K562 (cell line): ENCODE measurements around the gene RNF145. TPM values are rescaled to one million over a fixed set of nuclear protein-coding genes. Genes with fewer than 3 reads are reported as not detected.
A peak's percentile ranks its signal among the peaks of the same experiment; 100 is the strongest.
"Not testable (repeated sequence)": the region's sequence is repeated elsewhere in the genome, so short reads cannot be mapped to it uniquely, and the experiment has no call there.

Source experiments
- ATAC-seq: fragments of 200-7000 bp; cut with Tn5 transposase; 3 replicates; pipeline ENCODE4 v1.9.1; 2020; ENCODE audit warnings: moderate library complexity
- BruUV-seq: library from RNA; stranded (reverse); fragments of 400-500 nt; replicated peaks from 2 replicates; lab custom pipeline; 2021; lab: Mats Ljungman, UMichigan
- CTCF ChIA-PET: fragments of 300-600 bp; formaldehyde crosslinking; extraction: SDS; loops from one replicate; lab custom pipeline; 2021; ENCODE audit warnings: low intra/inter-chr PET ratio; lab: Yijun Ruan, JAX
- POLR2A ChIA-PET: fragments of 300-600, 350-650 bp; sonication (Branson Sonifier 250); formaldehyde crosslinking; extraction: SDS; loops from one replicate; lab custom pipeline; 2021; ENCODE audit warnings: antibody characterized with exemption, inconsistent platforms; lab: Yijun Ruan, JAX
- DNase-seq, 4 experiments: peaks; one replicate each; pipeline versions ENCODE4 v3.0.0 to v3.0.0-alpha.2; 2011 to 2018; ENCODE audit warnings: low spot score in 3 of 4, mixed read lengths in 3 of 4; ENCODE audit errors: extremely low read depth in 1 of 4
- FAIRE-seq: peaks from 2 replicates; lab custom pipeline; 2011; peaks lifted over from hg19 to GRCh38; lab: Jason Lieb, UNC
- H2AFZ ChIP-seq: 2 replicates; pipeline ENCODE4 v1.6.0; 2011; ENCODE audit warnings: low read depth, low read length, control low read depth, inconsistent platforms
- H3K27ac ChIP-seq: fragments of 200-600 bp; 3 replicates; pipeline ENCODE4 v1.8.0; 2011; ENCODE audit warnings: low read depth, mild to moderate bottlenecking, control low read depth, inconsistent platforms, low read length, moderate library complexity, mixed read lengths; ENCODE audit errors: extremely low read depth
- H3K27me3 ChIP-seq, 2 experiments: fragments of 300-600 bp in 1 of 2; 2 replicates in 1 of 2; 3 replicates in 1 of 2; pipeline versions ENCODE4 v1.6.0 to v1.8.0; 2011; ENCODE audit warnings: inconsistent platforms in 2 of 2, low read length in 2 of 2, mild to moderate bottlenecking in 1 of 2, mixed read lengths in 1 of 2, moderate library complexity in 1 of 2; ENCODE audit not compliant: control insufficient read depth in 2 of 2, insufficient read depth in 2 of 2
- H3K36me3 ChIP-seq: fragments of 300-600 bp; 3 replicates; pipeline ENCODE4 v1.8.0; 2011; ENCODE audit warnings: mild to moderate bottlenecking, low read length, inconsistent platforms; ENCODE audit not compliant: control insufficient read depth, insufficient read depth
- H3K4me1 ChIP-seq, 2 experiments: fragments of 200-600 bp in 1 of 2; replicated peaks in 1 of 2; 2 replicates in 1 of 2; 3 replicates in 1 of 2; pipeline versions ENCODE4 v1.5.1 to v1.8.0; 2011; ENCODE audit warnings: inconsistent platforms in 2 of 2, low read length in 2 of 2, mild to moderate bottlenecking in 1 of 2, mixed read lengths in 1 of 2, moderate library complexity in 1 of 2; ENCODE audit not compliant: control insufficient read depth in 2 of 2, insufficient read depth in 2 of 2
- H3K4me2 ChIP-seq: 2 replicates; pipeline ENCODE4 v1.6.1; 2011; ENCODE audit warnings: low read length, control low read depth, inconsistent platforms, mixed read lengths; ENCODE audit not compliant: insufficient read depth
- H3K4me3 ChIP-seq: fragments of 200-600 bp; sonication (generic), shearing (Covaris generic); 2 replicates; pipeline ENCODE4 v1.5.1; 2016; ENCODE audit warnings: control low read depth, inconsistent platforms
- H3K79me2 ChIP-seq: fragments of 200-600 bp; 3 replicates; pipeline ENCODE4 v1.8.0; 2011; ENCODE audit warnings: low read length, inconsistent platforms; ENCODE audit not compliant: control insufficient read depth, insufficient read depth
- H3K9ac ChIP-seq, 2 experiments: 2 replicates each; pipeline versions ENCODE4 v1.6.0 to v1.6.1; 2011; ENCODE audit warnings: low read depth in 2 of 2, low read length in 2 of 2, control low read depth in 1 of 2, inconsistent platforms in 1 of 2, mild to moderate bottlenecking in 1 of 2, mixed read lengths in 1 of 2; ENCODE audit not compliant: insufficient read depth in 1 of 2
- H3K9me1 ChIP-seq: one replicate; pipeline ENCODE4 v1.6.0; 2011; ENCODE audit warnings: inconsistent platforms, mild to moderate bottlenecking, low read length, moderate library complexity; ENCODE audit not compliant: control insufficient read depth, insufficient read depth
- H3K9me3 ChIP-seq: replicated peaks from 2 replicates; pipeline ENCODE4 v1.5.1; 2011; ENCODE audit warnings: low read depth, low read length, inconsistent platforms; ENCODE audit not compliant: control insufficient read depth, insufficient read depth
- H4K20me1 ChIP-seq: replicated peaks from 2 replicates; pipeline ENCODE4 v1.6.1; 2011; ENCODE audit warnings: low read length, inconsistent platforms, mixed read lengths; ENCODE audit not compliant: control insufficient read depth, insufficient read depth
- BCOR ChIP-seq: fragments of 450-650 bp; IDR thresholded peaks from 2 replicates; pipeline ENCODE4 v1.6.1; 2016
- HDAC6 ChIP-seq: IDR thresholded peaks from 2 replicates; pipeline ENCODE4 v1.6.1; 2012; ENCODE audit warnings: low read depth, mild to moderate bottlenecking, control low read depth, inconsistent platforms, low read length, moderate library complexity
- HNRNPL ChIP-seq: fragments of 200-400 bp; formaldehyde crosslinking; IDR thresholded peaks from 2 replicates; pipeline ENCODE4 v1.6.1; 2017; ENCODE audit warnings: low read depth, mild to moderate bottlenecking, low read length
- MEF2D ChIP-seq: conservative IDR thresholded peaks from 2 replicates; pipeline ENCODE4 v1.6.1; 2016; ENCODE audit warnings: low read depth, missing genetic modification characterization, missing compliant biosample characterization
- NKRF ChIP-seq: fragments of 450-650 bp; IDR thresholded peaks from 2 replicates; pipeline ENCODE4 v1.6.1; 2016; ENCODE audit warnings: borderline replicate concordance
- SP2 ChIP-seq: IDR thresholded peaks from 2 replicates; pipeline ENCODE4 v1.6.1; 2011; ENCODE audit warnings: mild to moderate bottlenecking, low read depth, low read length, moderate library complexity; ENCODE audit not compliant: poor library complexity, severe bottlenecking; ENCODE audit errors: extremely low read depth
- ZBTB43 ChIP-seq: sonication (generic); formaldehyde crosslinking; IDR thresholded peaks from 2 replicates; pipeline ENCODE4 v1.8.0; 2023; ENCODE audit warnings: mild to moderate bottlenecking, missing genetic modification reagents
- ZNF146 ChIP-seq: IDR thresholded peaks from one replicate; pipeline ENCODE4 v1.6.1; 2018; ENCODE audit warnings: missing compliant biosample characterization; ENCODE audit not compliant: unreplicated experiment
- WGBS: fragments of 100-300 bp; shearing (Covaris generic); methylation state at CpG from one replicate; pipeline ENCODE4 v1.1.6; 2016; ENCODE audit warnings: low coverage, mixed read lengths; ENCODE audit not compliant: insufficient coverage; ENCODE audit errors: missing lambda C conversion rate; 5-methylcytosine and 5-hydroxymethylcytosine counted together
- in situ Hi-C: fragments of 300-500 bp; cut with MboI; formaldehyde crosslinking; loops from 4 replicates; pipeline ENCODE4 v1.15.0; 2018; ENCODE audit warnings: inconsistent platforms, mixed read lengths
- intact Hi-C: fragments of 100-400 bp; cut with micrococcal nuclease; formaldehyde crosslinking; loops from 2 replicates; pipeline ENCODE4 v1.14.2; 2022
- polyA plus RNA-seq, 8 experiments: library from polyadenylated mRNA; depleted of rRNA in 4 of 8; stranded (reverse) in 5 of 8; unstranded in 3 of 8; fragments of >200 nt; fragmentation: Nextera tagmentation in 2 of 8; fragmentation: Illumina TruSeq in 1 of 8; extraction: Ambion mirVana in 2 of 8; extraction: Trizol in 1 of 8; gene quantifications; 2 replicates each; pipeline versions ENCODE4 v1.2.1 to v1.2.3, GENCODE V29; 2011 to 2014; ENCODE audit warnings: inconsistent platforms in 1 of 8, missing spikeins in 1 of 8
- total RNA-seq, 7 experiments: library from RNA; depleted of rRNA in 6 of 7; stranded (reverse); fragments of >200 nt in 6 of 7; fragmentation: Illumina TruSeq in 2 of 7; extraction: Trizol in 2 of 7; gene quantifications; 2 replicates each; pipeline versions ENCODE4 v1.2.1 to v1.2.3, GENCODE V29; 2011 to 2021; ENCODE audit warnings: low replicate concordance in 1 of 7
- TF ChIP-seq, protein P1 (sequence below): fragments of 450-650 bp; formaldehyde crosslinking; IDR thresholded peaks from 2 replicates; pipeline ENCODE4 v1.4.0; 2022; ENCODE audit warnings: missing genetic modification characterization
- TF ChIP-seq, protein P2 (sequence below): sonication (generic); formaldehyde crosslinking; IDR thresholded peaks from 2 replicates; pipeline ENCODE4 v1.8.0; 2022; ENCODE audit warnings: mild to moderate bottlenecking, missing genetic modification reagents

RNF145 gene
- total and polyA plus RNA-seq, 9 of the 15 experiments (the other 6 are each of a cell fraction or from before 2014, with no cell fraction given), result 13.6 to 40.7 (median 25.4) TPM

- H3K27ac ChIP-seq, H3K4me2 ChIP-seq, ATAC-seq, H2AFZ ChIP-seq, H3K27me3 ChIP-seq, CTCF ChIA-PET, DNase-seq, H3K79me2 ChIP-seq, BruUV-seq, in situ Hi-C loops, H3K4me3 ChIP-seq, H3K9ac ChIP-seq, intact Hi-C loops, H3K36me3 ChIP-seq, H4K20me1 ChIP-seq, H3K9me3 ChIP-seq, FAIRE-seq, H3K9me1 ChIP-seq, H3K4me1 ChIP-seq, POLR2A ChIA-PET: not testable (repeated sequence)
- 0% methylated on average over 1 of the region's 1 CpG for WGBS
- TF ChIP-seq BCOR (peak; percentile 28; the same call in 1 of the 2 replicates), ZNF146 (CRISPR knock-in tag) (peak; percentile 39)
Measured at GRCh38 chr5:159145160-159145559, 64.2 kb downstream of the RNF145 start.

DNA sequence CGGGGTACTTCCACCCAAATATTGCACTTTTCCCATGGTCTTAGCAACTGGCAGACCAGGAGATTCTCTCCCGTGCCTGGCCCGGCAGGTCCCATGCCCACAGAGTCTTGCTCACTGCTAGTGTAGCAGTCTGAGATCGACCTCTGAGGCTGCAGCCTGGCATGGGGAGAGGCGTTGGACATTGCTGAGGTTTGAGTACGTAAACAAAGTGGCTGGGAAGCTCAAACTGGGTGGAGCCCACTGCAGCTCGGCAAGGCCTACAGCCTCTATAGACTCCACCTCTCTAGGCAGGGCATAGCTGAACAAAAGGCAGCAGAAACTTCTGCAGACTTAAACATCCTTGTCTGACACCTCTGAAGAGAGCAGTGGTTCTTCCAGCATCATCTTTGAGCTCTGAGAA lies 69.6 kb downstream of the RNF145 start:
- Histone ChIP-seq H3K27me3 (peaks cover 0 to 24% of the 10 kb centered on the region in 2 experiments; a peak in 4 of 5 replicates), H3K79me2 (no peaks in the 10 kb centered on the region), H3K4me1 (no peaks in the 10 kb centered on the region; a peak in 1 of 5 replicates), H3K4me3 (no peak overlapping the region), H2AFZ (no peak overlapping the region), H3K4me2 (no peak overlapping the region), H3K9me3 (no peaks in the 10 kb centered on the region), H3K36me3 (no peaks in the 10 kb centered on the region), H4K20me1 (no peaks in the 10 kb centered on the region), H3K27ac (no peak overlapping the region), H3K9me1 (no peaks in the 10 kb centered on the region), H3K9ac (no peak overlapping the region; a peak in 1 of 4 replicates)
- in situ Hi-C loops, result loop anchor here (10.0 kb wide), 1 partner anchor 965 kb away; no protein-coding TSS in a partner anchor
- DNase-seq, result no peak
- FAIRE-seq, result no peak
- ChIA-PET POLR2A (no interaction called here), CTCF (no interaction called here)
- intact Hi-C loops, result no loop called here
- no peak for ATAC-seq
- no TSS peak for BruUV-seq
- WGBS, result 20% methylated on average over 7 of the region's 7 CpGs
- TF ChIP-seq MEF2D (tag), result no peak
- TF ChIP-seq ZBTB43 (CRISPR knock-in tag), result no peak
- TF ChIP-seq, protein P1, sequence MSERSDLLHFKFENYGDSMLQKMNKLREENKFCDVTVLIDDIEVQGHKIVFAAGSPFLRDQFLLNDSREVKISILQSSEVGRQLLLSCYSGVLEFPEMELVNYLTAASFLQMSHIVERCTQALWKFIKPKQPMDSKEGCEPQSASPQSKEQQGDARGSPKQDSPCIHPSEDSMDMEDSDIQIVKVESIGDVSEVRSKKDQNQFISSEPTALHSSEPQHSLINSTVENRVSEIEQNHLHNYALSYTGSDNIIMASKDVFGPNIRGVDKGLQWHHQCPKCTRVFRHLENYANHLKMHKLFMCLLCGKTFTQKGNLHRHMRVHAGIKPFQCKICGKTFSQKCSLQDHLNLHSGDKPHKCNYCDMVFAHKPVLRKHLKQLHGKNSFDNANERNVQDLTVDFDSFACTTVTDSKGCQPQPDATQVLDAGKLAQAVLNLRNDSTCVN (CRISPR knock-in tag), result no peak
- no peak for TF ChIP-seq HNRNPL
- no peak for TF ChIP-seq SP2
- TF ChIP-seq, protein P2, sequence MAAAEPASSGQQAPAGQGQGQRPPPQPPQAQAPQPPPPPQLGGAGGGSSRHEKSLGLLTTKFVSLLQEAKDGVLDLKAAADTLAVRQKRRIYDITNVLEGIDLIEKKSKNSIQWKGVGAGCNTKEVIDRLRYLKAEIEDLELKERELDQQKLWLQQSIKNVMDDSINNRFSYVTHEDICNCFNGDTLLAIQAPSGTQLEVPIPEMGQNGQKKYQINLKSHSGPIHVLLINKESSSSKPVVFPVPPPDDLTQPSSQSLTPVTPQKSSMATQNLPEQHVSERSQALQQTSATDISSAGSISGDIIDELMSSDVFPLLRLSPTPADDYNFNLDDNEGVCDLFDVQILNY (CRISPR knock-in tag), result no peak
- no peak for TF ChIP-seq NKRF
- TF ChIP-seq HDAC6, result no peak
